GM19372 (cell line): ENCODE measurements around the gene VTCN1.

Experiments used
- ATAC-seq: cut with Tn5 transposase; IDR thresholded peaks from one replicate; pipeline ENCODE4 v1.9.1; 2021; ENCODE audit warnings: mild to moderate bottlenecking, low read depth, moderate library complexity; ENCODE audit not compliant: unreplicated experiment

The VTCN1 gene

DNA sequence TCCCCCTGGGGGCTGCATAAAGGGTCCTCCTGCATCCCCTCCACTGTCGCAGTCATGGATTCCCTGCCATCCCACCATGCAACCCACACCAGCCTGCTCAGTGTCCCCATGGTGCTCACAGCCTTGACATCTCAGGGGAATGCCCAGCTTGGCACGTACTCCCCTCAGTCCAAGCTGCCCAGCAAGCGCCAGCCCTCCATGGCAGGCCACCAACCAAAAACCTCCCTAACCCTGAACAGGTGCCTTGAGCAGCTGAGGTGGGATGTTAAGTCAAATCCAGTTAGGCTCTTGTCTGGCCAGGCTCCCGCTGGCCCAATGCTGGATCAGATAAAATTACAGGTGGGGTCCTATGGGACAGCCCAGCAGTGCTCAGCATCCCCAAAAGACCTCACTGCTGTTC is 341 bp downstream of the VTCN1 start:
- no peak for ATAC-seq

DNA sequence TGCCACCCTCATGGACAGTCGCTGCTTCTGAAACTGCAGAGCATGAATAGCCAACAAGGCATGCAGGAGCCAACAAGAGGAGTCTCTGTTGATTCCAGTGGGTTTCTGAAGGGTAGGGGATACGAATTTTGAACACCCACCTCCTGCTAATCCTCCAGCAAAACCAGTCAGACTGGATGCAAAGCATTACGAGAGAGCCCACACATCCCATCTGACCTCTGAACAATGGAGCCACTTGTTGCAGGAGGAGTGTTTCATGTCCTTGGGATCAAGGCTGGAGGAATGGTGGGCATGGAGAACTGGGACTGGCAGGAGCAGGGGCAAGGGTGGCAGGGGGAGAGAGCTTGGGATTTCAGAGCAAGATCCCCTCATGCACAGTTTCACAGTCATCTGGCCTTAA is 1.6 kb downstream of the VTCN1 start:
- ATAC-seq, result no peak

DNA sequence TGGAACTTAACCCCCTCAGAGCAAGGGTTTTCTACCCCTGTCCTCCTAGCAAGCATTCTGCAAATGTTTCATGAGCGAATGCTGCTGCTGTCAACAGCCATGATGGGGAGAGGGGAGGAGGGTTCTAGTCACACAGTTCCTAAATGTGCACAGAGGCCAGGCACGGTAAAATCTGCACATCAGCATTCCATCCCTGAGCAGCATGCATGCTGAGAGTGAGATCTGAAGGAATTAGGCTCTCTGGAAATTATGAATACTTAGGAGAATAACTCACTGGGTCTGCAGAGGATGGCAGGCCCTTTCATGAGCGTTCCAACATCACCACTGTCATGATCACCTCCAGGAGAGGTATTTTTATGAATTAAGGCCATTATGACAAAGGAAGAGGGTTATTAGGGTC is 2.1 kb downstream of the VTCN1 start:
- ATAC-seq, result no peak

DNA sequence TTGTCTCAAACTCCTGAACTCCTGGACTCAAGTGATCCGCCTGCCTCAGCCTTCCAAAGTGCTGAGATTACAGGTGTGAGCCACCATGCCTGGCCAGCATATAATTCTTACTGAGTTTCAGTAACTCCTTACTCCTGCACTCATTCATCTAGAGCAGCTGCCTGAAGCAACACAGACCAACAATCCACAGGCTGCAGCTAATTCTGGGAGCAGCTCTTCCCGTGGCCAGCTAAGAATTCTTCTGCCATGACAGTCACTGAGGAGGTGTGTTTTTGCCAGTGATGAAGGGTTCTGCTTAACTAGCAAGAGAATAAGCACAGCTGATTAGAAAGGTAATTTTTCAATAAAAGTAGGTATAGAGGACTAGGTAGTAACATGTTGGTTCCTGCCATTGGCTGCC is 5.4 kb downstream of the VTCN1 start:
- no peak for ATAC-seq

DNA sequence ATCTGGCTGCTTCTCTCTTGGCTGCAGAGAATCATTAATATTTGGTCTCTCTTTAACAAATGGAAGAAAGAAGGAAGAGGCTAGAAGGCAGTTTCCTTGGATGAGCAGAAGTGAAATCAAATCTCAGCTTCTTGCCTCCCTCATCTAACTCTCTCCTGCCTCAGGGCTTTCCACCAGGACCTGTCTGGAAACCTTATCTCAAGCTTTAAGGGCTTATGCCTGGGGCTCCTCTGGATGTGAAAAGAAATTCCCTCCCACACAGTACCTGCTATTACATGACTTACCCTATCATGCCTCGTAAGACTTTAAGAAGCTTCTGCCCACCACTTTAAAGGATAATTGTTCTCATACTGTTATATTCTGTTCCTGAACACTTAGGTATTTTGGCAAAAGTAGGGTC is 8.9 kb downstream of the VTCN1 start:
- ATAC-seq, result no peak

DNA sequence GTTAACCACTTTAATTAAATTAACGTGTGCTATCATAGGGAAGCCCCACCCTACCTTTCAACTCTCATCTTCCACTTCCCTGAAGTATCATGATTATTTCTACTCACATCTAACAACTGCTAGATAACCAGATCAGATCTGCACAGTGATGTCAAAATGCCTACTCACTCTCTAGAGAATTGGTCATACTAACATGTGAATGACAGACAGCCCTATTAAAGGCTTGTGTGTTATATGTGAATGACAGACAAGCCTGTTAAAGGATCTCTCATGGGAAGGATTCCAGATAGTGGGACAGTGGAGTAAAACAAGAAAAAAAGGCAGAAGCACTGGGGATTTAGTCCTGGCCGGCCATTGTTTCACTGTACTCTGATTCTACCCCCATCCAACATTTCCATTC is 12.6 kb downstream of the VTCN1 start:
- no peak for ATAC-seq

DNA sequence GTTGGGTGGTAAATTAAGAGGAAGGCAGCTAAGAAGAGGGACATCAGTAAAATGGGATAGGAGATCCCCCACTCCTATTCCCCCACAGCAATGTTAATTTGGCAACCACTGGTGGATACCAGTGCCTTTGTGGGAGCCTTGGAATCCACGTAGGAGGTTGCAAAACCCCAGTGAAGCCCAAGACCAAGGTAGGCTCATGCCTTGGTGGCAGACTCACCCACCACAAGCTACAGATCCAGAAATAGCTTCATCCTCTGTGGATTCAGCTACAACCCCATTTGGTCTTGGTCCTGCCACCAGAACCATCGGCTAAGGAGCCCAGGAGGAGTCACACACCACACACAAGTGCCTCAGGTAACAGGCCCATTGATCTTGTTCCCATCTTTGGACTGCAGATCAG is 21.0 kb downstream of the VTCN1 start:
- ATAC-seq, result no peak

DNA sequence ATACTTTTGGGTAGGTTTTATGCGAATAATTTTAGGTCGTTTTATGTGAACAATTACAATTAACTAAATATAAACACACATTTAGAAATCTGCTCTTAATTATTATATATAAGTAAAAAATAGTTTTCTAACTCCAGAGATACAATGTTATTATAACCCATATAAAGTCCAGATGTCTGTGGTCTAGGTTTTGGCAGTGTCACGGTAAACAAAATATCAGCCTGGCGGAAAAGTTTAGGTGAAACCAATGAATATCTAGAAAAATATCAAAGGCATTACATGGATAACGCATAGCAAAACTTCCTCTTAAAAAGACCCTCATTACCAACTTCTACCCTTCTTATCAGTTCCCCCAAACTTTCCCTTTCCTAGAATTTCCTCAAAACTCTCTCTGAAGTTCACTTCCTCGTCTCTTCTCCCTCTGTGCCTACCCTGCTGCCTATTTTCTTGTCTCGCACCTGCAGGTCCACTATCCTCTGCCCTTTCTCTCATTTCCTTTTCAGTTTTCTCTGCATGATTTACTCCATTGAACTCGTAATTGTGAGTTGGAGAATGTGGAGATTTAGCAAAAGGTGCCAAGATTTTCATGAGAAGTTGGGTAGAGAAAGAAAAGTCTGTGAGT is 21.8 kb downstream of the VTCN1 start:
- ATAC-seq, result no peak

DNA sequence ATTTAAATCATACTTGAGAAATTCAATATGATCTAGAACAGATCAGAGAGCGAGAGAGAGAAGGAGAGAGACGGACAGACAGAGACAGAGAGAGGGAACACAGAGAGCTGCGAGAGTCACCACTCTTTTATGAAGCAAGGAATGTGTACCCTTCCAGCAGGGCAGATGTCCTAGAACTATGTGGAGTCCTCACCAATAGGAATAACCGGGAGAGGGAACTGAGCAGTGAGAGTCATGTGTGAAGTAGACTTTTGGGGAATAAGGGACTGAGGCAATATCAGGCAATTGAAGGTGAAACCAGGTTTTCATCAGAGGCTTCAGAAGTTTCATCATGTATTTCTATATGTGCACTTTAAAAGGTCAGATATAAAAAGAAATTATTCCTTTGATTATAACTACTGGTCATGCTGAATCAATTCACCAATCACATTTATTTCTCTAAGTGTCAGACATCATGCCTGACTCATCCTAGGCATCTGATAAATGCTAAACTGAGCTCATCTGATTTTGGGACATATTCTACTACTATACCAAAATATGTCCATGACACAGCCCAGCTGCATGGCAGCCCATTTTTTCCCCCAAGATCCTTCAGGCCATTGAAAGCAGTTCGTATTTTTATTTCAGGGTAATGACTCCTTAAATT is 22.4 kb downstream of the VTCN1 start:
- ATAC-seq, result no peak

DNA sequence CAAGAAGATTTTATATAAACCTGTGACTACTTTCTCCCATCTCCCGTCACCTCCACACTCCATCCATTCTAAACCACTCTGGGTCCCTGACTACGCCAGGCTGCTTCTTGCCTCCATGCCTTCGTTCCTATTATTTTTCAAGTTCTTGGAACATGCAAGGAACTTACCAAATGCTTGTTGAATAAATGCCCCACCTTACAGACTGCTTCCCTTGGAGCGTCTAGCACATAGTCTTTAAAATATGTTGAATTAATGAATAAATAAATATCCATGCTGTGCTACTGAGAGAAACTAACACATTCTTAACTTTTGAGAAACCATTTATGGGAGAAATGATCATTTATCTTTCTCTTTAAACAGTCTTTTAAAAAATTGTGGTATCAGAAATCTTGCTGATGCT is 27.6 kb downstream of the VTCN1 start:
- ATAC-seq, result no peak

DNA sequence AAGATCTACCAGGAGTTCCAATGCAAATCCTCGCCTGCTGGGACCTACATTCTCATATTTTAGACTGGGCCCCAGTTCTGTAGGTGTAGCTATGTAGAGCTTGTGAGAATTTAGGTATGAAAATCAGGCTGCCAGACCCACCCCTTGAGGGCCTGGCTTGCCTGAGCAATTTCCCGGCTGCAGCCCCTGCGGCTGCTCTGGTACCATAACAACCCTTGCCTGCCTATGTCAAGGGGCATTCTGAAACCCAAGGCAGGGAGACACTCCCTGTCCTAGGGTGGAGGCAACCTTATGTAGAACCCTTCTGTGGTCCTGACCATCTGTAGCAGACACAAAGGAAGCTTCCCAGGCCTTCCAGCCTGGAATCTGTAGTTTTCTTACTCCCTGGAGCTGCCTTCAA is 28.4 kb downstream of the VTCN1 start:
- ATAC-seq, result no peak

DNA sequence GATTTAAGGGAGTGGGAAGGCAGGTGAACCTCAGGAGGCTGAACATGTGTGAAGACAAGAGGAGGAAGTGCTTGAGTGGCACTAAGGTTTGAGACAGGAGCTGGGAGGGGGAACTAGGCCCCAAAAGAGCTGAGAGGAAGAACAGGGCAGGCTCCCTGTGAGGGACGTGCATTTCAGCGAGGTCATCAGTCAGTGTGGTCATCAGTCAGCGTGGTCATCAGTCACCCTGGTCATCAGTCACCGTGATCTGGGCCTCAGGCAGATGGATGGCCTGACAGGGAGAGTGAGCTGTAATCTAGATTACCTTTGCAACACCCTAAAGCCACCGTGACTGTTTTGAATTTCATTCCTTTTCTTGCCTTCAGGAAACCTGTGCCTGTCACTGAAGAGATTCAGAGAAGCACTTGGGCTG is 29.1 kb downstream of the VTCN1 start:
- ATAC-seq, result no peak

DNA sequence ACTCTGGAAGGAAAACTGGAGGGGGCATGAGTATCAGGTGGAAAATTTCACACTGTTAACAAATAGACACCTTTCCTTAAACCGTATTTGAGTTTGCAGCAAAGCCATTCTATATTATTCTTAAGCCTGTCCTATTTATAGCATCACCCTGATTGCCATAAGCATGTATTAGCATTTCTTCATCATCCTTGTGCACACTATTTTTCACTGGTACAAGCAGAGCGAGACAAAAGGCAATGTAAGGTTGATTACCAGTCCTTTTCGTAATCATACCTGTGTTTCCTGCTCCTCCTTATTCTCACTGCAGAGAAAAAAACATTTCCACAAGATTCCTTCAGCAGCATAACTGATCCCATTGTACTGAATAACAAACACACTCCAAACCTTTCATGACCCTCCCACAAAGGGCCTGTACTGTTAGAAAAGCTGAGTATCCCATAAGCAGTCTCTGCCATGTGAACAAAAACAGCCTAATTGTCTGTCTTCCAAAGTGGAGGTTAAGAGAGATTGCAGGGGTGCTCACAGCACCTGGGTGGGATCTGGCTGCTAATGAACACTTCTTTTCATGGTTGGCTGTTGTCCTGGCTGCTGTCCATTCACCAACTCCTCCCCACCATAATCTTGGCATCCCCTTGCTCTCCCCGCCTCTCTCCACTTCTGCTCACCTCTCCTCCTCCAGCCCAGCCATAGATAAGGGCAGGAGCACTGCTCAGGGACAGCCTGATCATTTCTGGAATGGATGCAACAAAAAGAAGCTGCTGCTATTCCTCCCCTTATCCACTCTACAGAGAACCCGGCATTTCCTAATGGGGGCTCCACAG is 30.4 kb downstream of the VTCN1 start:
- no peak for ATAC-seq

DNA sequence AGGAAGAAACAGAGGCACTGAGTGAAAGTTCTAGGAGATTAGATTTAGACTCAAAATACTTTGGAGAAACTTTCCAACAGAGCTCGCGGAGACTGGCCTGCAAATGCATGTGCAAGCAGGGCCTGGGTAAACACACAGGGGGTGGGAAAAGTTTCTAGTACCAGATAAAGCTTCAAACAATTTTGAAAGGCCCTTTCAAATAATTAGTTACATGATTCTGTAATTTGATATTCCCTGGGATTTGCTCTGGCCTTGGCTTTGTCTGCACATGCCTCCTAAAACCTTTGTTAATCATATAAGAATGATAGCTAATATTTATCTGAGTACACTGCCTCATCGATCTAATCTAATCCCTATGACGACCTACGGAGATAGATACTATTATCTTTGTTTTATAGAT is 31.3 kb downstream of the VTCN1 start:
- no peak for ATAC-seq

DNA sequence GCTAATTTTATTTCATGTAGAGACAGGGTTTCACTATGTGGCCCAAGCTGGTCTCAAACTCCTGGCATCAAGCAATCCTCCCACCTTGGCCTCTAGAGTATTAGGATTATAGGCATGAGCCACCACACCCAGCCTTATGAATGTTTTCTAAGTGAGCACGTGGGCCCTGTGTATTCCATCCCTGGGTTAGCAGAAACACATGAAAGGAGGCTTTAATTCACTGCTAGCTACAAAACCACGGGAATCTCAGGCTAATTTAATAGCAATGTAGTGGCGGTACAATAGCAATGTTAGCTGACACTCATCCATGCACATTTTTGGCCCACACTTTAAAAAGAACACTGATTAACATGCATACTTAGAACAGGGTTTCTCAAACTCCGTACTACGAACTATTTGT is 32.0 kb downstream of the VTCN1 start:
- ATAC-seq, result no peak

DNA sequence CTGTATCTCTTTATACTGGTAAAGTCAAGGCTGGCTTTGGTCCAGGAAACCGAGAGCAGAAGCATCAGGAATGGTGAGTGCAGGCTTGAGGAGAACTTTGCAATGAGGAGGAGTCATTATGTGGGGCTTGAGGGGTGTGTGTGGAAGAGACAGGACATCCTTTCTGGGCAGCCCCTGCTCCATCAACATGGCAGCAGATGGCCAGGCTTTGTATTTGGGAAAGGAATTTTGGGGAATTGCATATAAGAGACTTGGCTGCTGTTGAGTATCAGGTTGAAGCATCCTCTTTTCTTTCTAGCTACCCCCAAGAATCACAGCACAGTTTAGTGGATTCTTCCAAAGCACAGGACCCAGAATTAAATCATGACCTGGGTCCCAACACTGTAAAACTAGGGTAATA is 33.4 kb downstream of the VTCN1 start:
- no peak for ATAC-seq

DNA sequence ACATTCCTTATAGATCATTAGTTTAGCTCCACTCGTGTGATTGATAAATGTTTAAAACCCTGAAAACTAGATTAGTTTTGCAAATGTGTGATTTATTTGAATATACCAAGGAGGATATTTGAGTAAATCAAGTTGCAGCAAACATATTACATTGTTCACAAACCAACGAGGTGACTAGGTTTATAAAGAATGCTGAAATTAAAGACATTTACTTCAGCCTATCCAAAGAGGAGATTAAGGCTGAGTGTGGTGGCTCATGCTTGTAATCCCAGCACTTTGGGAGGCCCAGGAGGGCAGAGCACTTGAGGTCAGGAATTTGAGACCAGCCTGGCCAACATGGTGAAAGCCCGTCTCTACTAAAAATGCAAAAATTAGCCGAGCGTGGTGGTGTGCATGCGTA is 34.1 kb downstream of the VTCN1 start:
- no peak for ATAC-seq

DNA sequence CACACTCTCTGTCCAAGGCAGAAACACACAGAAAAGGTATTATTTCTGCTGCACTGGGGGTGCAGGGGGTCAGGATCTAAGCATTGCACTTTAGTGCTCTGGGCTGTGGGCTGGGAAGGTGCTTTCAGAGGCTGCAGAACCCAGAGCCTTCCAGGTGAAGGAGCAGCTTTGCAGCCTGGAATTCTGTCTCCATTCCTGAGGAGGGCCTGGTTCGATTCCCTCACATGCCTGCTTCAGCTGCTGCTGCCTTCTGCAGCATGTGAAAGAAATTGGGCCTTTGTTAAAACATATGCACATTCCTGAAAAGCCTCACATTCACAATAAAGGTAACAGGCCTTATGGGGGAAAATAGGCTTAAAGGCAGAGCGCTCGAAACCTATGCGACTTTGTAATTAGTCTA is 35.9 kb downstream of the VTCN1 start:
- no peak for ATAC-seq

DNA sequence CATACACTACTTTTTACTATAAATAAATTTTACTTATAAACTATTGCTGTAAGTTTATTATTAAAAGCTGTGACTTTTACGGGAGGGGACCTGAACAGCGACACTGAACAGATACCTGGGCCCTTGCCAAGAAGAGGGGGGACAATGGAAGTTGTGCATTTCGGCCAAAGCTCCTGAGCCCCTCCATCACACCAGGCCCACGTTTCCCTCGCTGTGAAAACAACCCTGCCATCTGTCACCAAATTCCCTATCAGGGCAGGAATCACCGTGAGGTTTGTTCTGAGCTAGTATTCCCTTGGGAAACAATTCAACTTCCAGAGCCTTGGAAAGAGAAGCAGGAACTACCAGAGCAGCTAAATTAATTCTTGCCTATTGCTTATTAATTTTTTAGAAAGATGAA is 37.0 kb downstream of the VTCN1 start:
- ATAC-seq, result no peak

DNA sequence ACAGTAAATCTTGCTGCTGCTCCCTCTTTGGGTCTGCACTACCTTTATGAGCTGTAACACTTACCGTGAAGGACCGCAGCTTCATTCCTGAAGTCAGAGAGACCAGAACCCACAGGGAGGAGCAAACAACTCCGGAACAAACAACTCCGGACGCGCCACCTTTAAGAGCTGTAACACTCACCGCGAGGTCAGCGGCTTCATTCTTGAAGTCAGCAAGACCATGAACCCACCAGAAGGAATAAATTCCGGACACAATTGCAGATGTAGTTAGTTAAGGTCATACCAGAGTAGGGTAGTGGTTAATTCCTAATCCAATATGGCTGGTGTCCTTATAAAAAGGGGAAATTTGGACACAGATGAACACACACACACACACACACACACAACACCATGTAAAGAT is 37.7 kb downstream of the VTCN1 start:
- ATAC-seq, result no peak

DNA sequence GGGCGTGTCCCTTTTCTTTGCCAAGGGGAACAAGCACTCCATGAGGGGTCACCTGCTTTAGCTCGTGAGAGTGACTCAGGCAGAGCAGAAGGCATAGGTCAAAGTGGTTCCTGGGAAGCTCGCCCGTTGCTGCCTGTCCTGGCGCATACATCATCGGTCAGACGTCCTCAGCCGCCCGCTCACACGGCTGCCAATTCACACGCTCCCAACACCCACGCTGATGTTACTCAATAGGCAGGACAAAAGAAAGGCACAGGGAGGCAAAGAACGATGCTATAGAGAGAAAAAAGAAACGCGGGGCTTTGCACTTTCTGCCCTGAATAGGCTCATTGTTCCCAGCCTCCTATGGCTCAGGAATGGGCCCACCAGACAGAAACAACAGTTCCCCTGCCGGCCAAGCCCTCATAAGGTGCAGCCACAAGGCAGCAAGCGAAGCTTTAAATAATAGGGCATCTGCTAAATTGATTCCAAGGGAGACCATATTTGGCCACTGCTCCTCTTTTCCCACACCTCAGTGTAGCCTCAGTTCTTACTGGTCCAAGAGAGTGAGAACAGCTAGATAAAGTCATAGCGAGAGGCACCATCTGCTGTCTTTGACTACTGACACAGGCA is 38.7 kb downstream of the VTCN1 start:
- no peak for ATAC-seq
